Loucy (cell line): Measurements from ENCODE around the gene ANXA5.

Experiments used
- H2AFZ ChIP-seq: fragments of 200-600 bp; sonication (generic); 2 replicates; pipeline ENCODE4 v1.6.0; 2016; ENCODE audit warnings: antibody characterized with exemption, mild to moderate bottlenecking, low read length, moderate library complexity
- H3F3A ChIP-seq: fragments of 200-600 bp; 2 replicates; pipeline ENCODE4 v1.6.0; 2016; ENCODE audit warnings: antibody characterized with exemption, low read depth, mild to moderate bottlenecking
- H3K27me3 ChIP-seq: fragments of 200-600 bp; sonication (generic); 2 replicates; pipeline ENCODE4 v1.6.1; 2014; ENCODE audit warnings: low read length, mild to moderate bottlenecking; ENCODE audit not compliant: insufficient read depth, poor library complexity, severe bottlenecking
- H3K36me3 ChIP-seq: fragments of 200-600 bp; sonication (generic); 2 replicates; pipeline ENCODE4 v1.6.1; 2016; ENCODE audit warnings: low read length; ENCODE audit not compliant: insufficient read depth
- H3K4me1 ChIP-seq: fragments of 200-600 bp; sonication (generic); 2 replicates; pipeline ENCODE4 v1.5.1; 2014; ENCODE audit warnings: low read length, mild to moderate bottlenecking; ENCODE audit not compliant: insufficient read depth, poor library complexity, severe bottlenecking
- H3K4me2 ChIP-seq: fragments of 200-600 bp; sonication (generic); 2 replicates; pipeline ENCODE4 v1.6.0; 2014; ENCODE audit warnings: antibody characterized with exemption, low read length, low read depth, mild to moderate bottlenecking; ENCODE audit not compliant: poor library complexity, severe bottlenecking
- H3K4me3 ChIP-seq: fragments of 200-600 bp; sonication (generic); 2 replicates; pipeline ENCODE4 v1.5.1; 2014; ENCODE audit warnings: low read length, mild to moderate bottlenecking, mixed read lengths; ENCODE audit not compliant: poor library complexity, severe bottlenecking
- H3K79me2 ChIP-seq: fragments of 200-600 bp; sonication (generic); 2 replicates; pipeline ENCODE4 v1.6.1; 2014; ENCODE audit warnings: low read length; ENCODE audit not compliant: insufficient read depth
- H3K9ac ChIP-seq: fragments of 200-600 bp; sonication (generic); 2 replicates; pipeline ENCODE4 v1.6.0; 2014; ENCODE audit warnings: mild to moderate bottlenecking, low read depth, low read length, moderate library complexity; ENCODE audit not compliant: poor library complexity, severe bottlenecking
- H3K9me2 ChIP-seq: fragments of 200-600 bp; sonication (generic); replicated peaks from 2 replicates; pipeline ENCODE4 v1.6.1; 2016; ENCODE audit warnings: low read depth, low read length, mixed read lengths
- H3K9me3 ChIP-seq: fragments of 200-600 bp; sonication (generic); 2 replicates; pipeline ENCODE4 v1.6.1; 2014; ENCODE audit warnings: mild to moderate bottlenecking, antibody characterized with exemption, low read length, low read depth; ENCODE audit not compliant: insufficient read depth
- H4K20me1 ChIP-seq: fragments of 200-600 bp; sonication (generic); 2 replicates; pipeline ENCODE4 v1.6.0; 2014; ENCODE audit warnings: antibody characterized with exemption, low read length, mild to moderate bottlenecking; ENCODE audit not compliant: insufficient read depth, poor library complexity, severe bottlenecking
- EZH2phosphoT487 ChIP-seq: fragments of 200-600 bp; IDR thresholded peaks from 2 replicates; pipeline ENCODE4 v1.6.1; 2018; ENCODE audit warnings: antibody characterized with exemption, mild to moderate bottlenecking, moderate library complexity, borderline replicate concordance
- TF ChIP-seq, protein P1 (sequence below): fragments of 200-600 bp; sonication (generic); conservative IDR thresholded peaks from 2 replicates; pipeline ENCODE4 v1.5.1; 2014; ENCODE audit warnings: mild to moderate bottlenecking, antibody characterized with exemption, low read length

ANXA5 gene

DNA sequence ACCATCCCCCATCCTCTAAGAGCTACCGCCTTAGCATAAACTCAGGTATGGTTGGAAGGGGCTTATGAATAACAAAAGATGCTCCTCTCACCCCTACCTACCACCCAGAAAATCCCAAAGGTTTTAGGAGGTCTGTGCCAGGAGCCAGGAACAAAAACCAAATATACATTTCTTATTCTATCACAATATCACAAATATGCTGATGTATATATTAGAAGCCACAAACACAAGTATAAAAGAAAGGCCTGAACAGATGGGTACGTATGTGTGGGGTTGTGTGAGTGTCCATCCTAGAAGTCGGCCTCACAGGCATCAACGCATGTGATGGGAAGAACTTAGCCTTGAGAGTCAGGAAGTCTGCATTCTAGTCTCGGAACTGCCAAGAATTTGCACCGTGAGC is 8.7 kb upstream of the ANXA5 start:
- Histone ChIP-seq H3K9me3 (no peaks in the 10 kb centered on the region), H3K4me1 (no peaks in the 10 kb centered on the region), H3K36me3 (no peaks in the 10 kb centered on the region), H3K79me2 (no peaks in the 10 kb centered on the region), H3F3A (no peaks in the 10 kb centered on the region), H3K9ac (no peak overlapping the region), H3K27me3 (no peaks in the 10 kb centered on the region), H3K4me3 (no peak overlapping the region), H4K20me1 (no peaks in the 10 kb centered on the region), H3K4me2 (no peak overlapping the region), H2AFZ (no peak overlapping the region), H3K9me2 (no peaks in the 10 kb centered on the region)
- TF ChIP-seq, protein P1, sequence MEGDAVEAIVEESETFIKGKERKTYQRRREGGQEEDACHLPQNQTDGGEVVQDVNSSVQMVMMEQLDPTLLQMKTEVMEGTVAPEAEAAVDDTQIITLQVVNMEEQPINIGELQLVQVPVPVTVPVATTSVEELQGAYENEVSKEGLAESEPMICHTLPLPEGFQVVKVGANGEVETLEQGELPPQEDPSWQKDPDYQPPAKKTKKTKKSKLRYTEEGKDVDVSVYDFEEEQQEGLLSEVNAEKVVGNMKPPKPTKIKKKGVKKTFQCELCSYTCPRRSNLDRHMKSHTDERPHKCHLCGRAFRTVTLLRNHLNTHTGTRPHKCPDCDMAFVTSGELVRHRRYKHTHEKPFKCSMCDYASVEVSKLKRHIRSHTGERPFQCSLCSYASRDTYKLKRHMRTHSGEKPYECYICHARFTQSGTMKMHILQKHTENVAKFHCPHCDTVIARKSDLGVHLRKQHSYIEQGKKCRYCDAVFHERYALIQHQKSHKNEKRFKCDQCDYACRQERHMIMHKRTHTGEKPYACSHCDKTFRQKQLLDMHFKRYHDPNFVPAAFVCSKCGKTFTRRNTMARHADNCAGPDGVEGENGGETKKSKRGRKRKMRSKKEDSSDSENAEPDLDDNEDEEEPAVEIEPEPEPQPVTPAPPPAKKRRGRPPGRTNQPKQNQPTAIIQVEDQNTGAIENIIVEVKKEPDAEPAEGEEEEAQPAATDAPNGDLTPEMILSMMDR, result no peak
- TF ChIP-seq EZH2phosphoT487, result no peak

DNA sequence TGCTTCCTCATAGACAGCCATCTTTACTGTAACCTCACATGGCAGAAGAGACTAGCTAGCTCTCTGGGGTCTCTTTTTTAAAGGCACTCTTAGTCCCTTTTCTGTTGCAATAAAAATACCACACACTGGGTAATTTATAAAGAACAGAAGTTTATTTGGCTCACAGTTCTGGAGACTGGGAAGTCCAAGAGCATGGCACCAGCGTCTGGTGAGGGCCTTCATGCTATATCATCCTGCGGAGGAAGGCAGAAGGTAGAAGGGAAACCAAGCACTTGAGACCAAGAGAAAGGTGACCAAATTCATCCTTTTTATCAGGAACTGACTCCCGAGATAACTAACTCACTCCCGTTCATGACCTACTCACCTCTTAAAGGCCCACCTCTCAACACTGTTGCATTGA is 5.4 kb upstream of the ANXA5 start:
- Histone ChIP-seq H3K27me3 (no peaks in the 10 kb centered on the region), H3K79me2 (no peaks in the 10 kb centered on the region), H2AFZ (no peak overlapping the region), H3K9me3 (no peaks in the 10 kb centered on the region), H3K36me3 (no peaks in the 10 kb centered on the region), H3K4me2 (no peak overlapping the region), H3K9me2 (no peaks in the 10 kb centered on the region), H3K4me3 (no peak overlapping the region), H3F3A (no peaks in the 10 kb centered on the region), H3K4me1 (no peaks in the 10 kb centered on the region), H3K9ac (no peak overlapping the region), H4K20me1 (no peaks in the 10 kb centered on the region)
- TF ChIP-seq, protein P1, result no peak
- TF ChIP-seq EZH2phosphoT487, result no peak

DNA sequence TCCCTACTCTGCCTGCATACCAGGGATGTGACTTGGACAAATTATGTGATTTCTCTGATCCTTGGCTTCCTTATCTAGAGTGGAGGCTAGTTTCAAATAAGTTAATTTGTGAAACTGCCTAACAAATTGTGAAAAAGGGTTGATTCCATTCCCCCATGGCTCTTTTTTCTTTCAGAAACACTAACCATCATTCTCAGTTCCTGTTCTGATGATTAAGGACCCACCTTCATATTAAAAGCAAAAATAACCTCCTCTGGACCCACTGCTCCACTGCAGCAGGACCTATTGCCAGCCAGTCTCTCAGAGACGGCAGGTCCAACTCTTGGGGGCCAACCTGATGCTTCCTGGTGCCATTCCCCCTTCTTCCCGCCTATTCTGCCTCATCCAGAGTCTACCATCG is 4.5 kb upstream of the ANXA5 start:
- Histone ChIP-seq H3K9ac (no peak overlapping the region), H3K4me3 (no peak overlapping the region), H3F3A (no peaks in the 10 kb centered on the region), H3K9me3 (no peaks in the 10 kb centered on the region), H3K79me2 (no peaks in the 10 kb centered on the region), H3K36me3 (no peaks in the 10 kb centered on the region), H3K27me3 (no peaks in the 10 kb centered on the region), H3K9me2 (no peaks in the 10 kb centered on the region), H2AFZ (no peak overlapping the region), H3K4me1 (no peaks in the 10 kb centered on the region), H3K4me2 (no peak overlapping the region), H4K20me1 (no peaks in the 10 kb centered on the region)
- no peak for TF ChIP-seq EZH2phosphoT487
- TF ChIP-seq, protein P1, result no peak
